Mesenchymal stem cell (in vitro differentiated cells and primary cell): ENCODE measurements around the gene RNPC3.
"Not testable (repeated sequence)": the region's sequence is repeated elsewhere in the genome, so short reads cannot be mapped to it uniquely, and the experiment has no call there.

ENCODE experiments used
- DNase-seq: peaks from one replicate; pipeline ENCODE4 v3.0.0-alpha.2; 2013
- H2AFZ ChIP-seq: one replicate; pipeline ENCODE4 v1.6.1; 2013; ENCODE audit warnings: low read depth, mild to moderate bottlenecking, control low read depth, inconsistent platforms, low read length, moderate library complexity
- H2AK5ac ChIP-seq: 2 replicates; pipeline ENCODE4 v1.6.1; 2013; ENCODE audit warnings: low read length, moderate library complexity, mild to moderate bottlenecking, inconsistent platforms; ENCODE audit not compliant: severe bottlenecking
- H2BK120ac ChIP-seq: one replicate; pipeline ENCODE4 v1.6.1; 2013; ENCODE audit warnings: low read depth, mild to moderate bottlenecking, inconsistent platforms, low read length, moderate library complexity
- H2BK12ac ChIP-seq, 2 experiments: one replicate each; pipeline ENCODE4 v1.6.1; 2013; ENCODE audit warnings: inconsistent platforms in 2 of 2, low read length in 2 of 2, mild to moderate bottlenecking in 2 of 2, moderate library complexity in 2 of 2, control low read depth in 1 of 2
- H2BK15ac ChIP-seq: one replicate; pipeline ENCODE4 v1.6.1; 2013; ENCODE audit warnings: mild to moderate bottlenecking, low read depth, inconsistent platforms; ENCODE audit not compliant: poor library complexity, severe bottlenecking
- H2BK5ac ChIP-seq: 2 replicates; pipeline ENCODE4 v1.6.1; 2013; ENCODE audit warnings: low read depth, mild to moderate bottlenecking, low read length, control low read depth, inconsistent platforms; ENCODE audit not compliant: poor library complexity, severe bottlenecking
- H3K14ac ChIP-seq, 2 experiments: one replicate each; pipeline ENCODE4 v1.6.1; 2013; ENCODE audit warnings: inconsistent platforms in 2 of 2, low read length in 2 of 2, control low read depth in 1 of 2, mild to moderate bottlenecking in 1 of 2, moderate library complexity in 1 of 2
- H3K18ac ChIP-seq, 2 experiments: one replicate each; pipeline ENCODE4 v1.6.1; 2013; ENCODE audit warnings: inconsistent platforms in 2 of 2, low read length in 2 of 2, control low read depth in 1 of 2, low read depth in 1 of 2, mild to moderate bottlenecking in 1 of 2
- H3K23ac ChIP-seq, 2 experiments: one replicate each; pipeline ENCODE4 v1.6.1; 2013; ENCODE audit warnings: inconsistent platforms in 2 of 2, low read length in 2 of 2, mild to moderate bottlenecking in 2 of 2, moderate library complexity in 2 of 2, control low read depth in 1 of 2
- H3K27ac ChIP-seq: 2 replicates; pipeline ENCODE4 v1.5.1; 2013; ENCODE audit warnings: mild to moderate bottlenecking, moderate library complexity, low read length, control low read depth, inconsistent platforms; ENCODE audit not compliant: poor library complexity, severe bottlenecking
- H3K27me3 ChIP-seq, 2 experiments: 2 replicates each; pipeline versions ENCODE4 v1.6.1 to v1.7.0; 2013; ENCODE audit warnings: low read length in 2 of 2, mild to moderate bottlenecking in 2 of 2, moderate library complexity in 2 of 2, control low read depth in 1 of 2, inconsistent platforms in 1 of 2; ENCODE audit not compliant: control insufficient read depth in 1 of 2, insufficient read depth in 1 of 2
- H3K36me3 ChIP-seq, 2 experiments: 2 replicates each; pipeline versions ENCODE4 v1.6.1 to v1.7.0; 2013; ENCODE audit warnings: low read length in 2 of 2, control low read depth in 1 of 2, inconsistent platforms in 1 of 2, low read depth in 1 of 2, mild to moderate bottlenecking in 1 of 2; ENCODE audit not compliant: insufficient read depth in 2 of 2, control insufficient read depth in 1 of 2
- H3K4ac ChIP-seq, 2 experiments: one replicate each; pipeline ENCODE4 v1.6.1; 2013; ENCODE audit warnings: inconsistent platforms in 2 of 2, low read length in 2 of 2, mild to moderate bottlenecking in 2 of 2, moderate library complexity in 2 of 2, control low read depth in 1 of 2, low read depth in 1 of 2
- H3K4me1 ChIP-seq: 2 replicates; pipeline ENCODE4 v1.6.1; 2013; ENCODE audit warnings: low read depth, low read length, control low read depth; ENCODE audit not compliant: control insufficient read depth, insufficient read depth
- H3K4me2 ChIP-seq: 2 replicates; pipeline ENCODE4 v1.6.1; 2013; ENCODE audit warnings: low read length, mild to moderate bottlenecking, inconsistent platforms; ENCODE audit not compliant: poor library complexity, severe bottlenecking
- H3K4me3 ChIP-seq, 2 experiments: 2 replicates each; pipeline versions ENCODE4 v1.5.1 to v1.7.0; 2013; ENCODE audit warnings: low read length in 2 of 2, mild to moderate bottlenecking in 2 of 2, control low read depth in 1 of 2, low read depth in 1 of 2; ENCODE audit not compliant: insufficient read depth in 1 of 2
- H3K79me1 ChIP-seq: replicated peaks from 2 replicates; pipeline ENCODE4 v1.6.1; 2013; ENCODE audit warnings: mild to moderate bottlenecking, control low read depth, low read length, inconsistent platforms; ENCODE audit not compliant: poor library complexity, severe bottlenecking
- H3K9ac ChIP-seq: 2 replicates; pipeline ENCODE4 v1.7.0; 2013; ENCODE audit warnings: mild to moderate bottlenecking, low read length, moderate library complexity
- H3K9me3 ChIP-seq: 2 replicates; pipeline ENCODE4 v1.7.0; 2013; ENCODE audit warnings: mild to moderate bottlenecking, low read length; ENCODE audit not compliant: control insufficient read depth
- H4K8ac ChIP-seq: one replicate; pipeline ENCODE4 v1.6.1; 2013; ENCODE audit warnings: inconsistent platforms, mild to moderate bottlenecking, low read length, moderate library complexity
- H4K91ac ChIP-seq: one replicate; pipeline ENCODE4 v1.6.1; 2013; ENCODE audit warnings: mild to moderate bottlenecking, low read length, inconsistent platforms
- WGBS: methylation state at CpG from one replicate; pipeline ENCODE4 v1.1.7; 2013; ENCODE audit warnings: mixed read lengths; 5-methylcytosine and 5-hydroxymethylcytosine counted together

Gene RNPC3

DNA sequence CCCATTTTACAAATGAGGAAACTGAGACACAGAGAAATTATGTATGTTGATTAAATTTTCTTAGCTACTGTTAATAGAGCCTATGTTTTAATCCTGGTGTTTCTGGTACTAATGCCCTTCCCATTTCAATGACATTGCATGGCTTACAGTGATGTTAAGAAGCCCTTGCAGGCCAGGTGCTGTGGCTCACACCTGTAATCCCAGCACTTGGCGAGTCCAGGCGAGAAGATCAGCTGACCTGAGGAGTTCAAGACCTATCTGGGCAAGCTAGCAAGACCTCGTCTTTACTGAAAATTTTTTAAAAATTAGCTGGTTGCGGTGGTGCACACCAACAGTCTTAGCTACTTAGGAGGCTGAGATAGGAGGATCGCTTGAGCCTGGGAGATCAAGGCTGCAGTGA is 51.3 kb downstream of the RNPC3 start:
- not testable (repeated sequence) for H3K4me2 ChIP-seq, H3K27ac ChIP-seq, H3K79me1 ChIP-seq, H3K36me3 ChIP-seq, H2BK15ac ChIP-seq, H3K18ac ChIP-seq, H3K9me3 ChIP-seq, H3K4ac ChIP-seq, H2BK12ac ChIP-seq, DNase-seq, H4K8ac ChIP-seq, H3K27me3 ChIP-seq, H2AK5ac ChIP-seq, H4K91ac ChIP-seq, H3K4me3 ChIP-seq, H2BK5ac ChIP-seq, H2AFZ ChIP-seq, H3K23ac ChIP-seq, H3K4me1 ChIP-seq, H3K14ac ChIP-seq, H2BK120ac ChIP-seq, H3K9ac ChIP-seq
- 100% methylated on average over 3 of the region's 5 CpGs for WGBS

DNA sequence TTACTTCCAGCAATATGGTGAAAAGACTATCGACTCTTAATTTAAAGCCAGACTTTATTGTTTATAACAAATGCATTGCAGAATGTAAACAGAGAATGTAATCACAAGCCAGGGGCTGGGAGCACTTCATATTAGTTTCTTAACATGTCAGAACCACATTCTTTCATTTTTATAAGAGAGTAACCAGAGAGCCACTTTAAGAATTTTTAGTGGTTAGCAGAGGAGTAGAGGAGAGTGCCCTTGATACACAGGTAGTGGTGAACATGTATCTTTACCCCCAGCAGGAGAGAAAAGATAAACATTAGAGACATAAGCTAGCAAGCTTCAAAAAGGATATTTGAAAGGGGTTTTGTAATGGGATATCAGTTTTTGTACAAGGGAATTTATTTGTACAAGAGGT is 57.0 kb downstream of the RNPC3 start:
- Histone ChIP-seq H2AK5ac (no peak overlapping the region), H3K4me1 (no peaks in the 10 kb centered on the region), H3K23ac (no peak overlapping the region), H3K18ac (no peak overlapping the region), H3K4me2 (no peak overlapping the region), H3K4ac (no peak overlapping the region), H2BK12ac (no peak overlapping the region), H2BK15ac (no peak overlapping the region), H4K91ac (no peak overlapping the region), H3K4me3 (no peak overlapping the region), H3K14ac (no peak overlapping the region), H3K36me3 (peaks cover 0 to 9% of the 10 kb centered on the region in 2 experiments), H3K79me1 (no peaks in the 10 kb centered on the region), H3K27ac (no peak overlapping the region), H3K9me3 (peaks cover under 1% of the 10 kb centered on the region), H2AFZ (no peak overlapping the region), H2BK120ac (no peak overlapping the region), H2BK5ac (no peak overlapping the region), H3K9ac (no peak overlapping the region), H4K8ac (no peak overlapping the region), H3K27me3 (no peaks in the 10 kb centered on the region)
- peak; percentile 18 for DNase-seq
- no CpG with 5 or more reads among the region's 1 CpG for WGBS

DNA sequence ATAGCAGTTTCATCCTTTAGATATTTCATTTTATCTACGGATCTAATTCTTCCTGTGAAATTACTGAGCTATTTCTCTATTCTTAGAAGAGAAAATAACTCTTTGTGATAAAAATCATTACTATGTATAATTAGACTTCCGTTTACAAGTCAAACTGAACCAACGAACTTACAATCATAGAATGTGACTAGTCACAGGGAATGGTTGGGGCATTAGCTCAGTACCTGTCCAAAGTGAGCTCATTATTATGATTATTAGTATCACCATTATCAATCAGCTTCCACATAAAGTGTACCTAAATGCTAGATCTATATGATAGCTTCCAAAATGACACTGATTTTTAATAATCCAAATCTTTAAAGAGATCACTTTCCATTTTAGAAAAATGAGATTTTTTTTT is 58.4 kb downstream of the RNPC3 start:
- Histone ChIP-seq H2BK120ac (no peak overlapping the region), H3K18ac (no peak overlapping the region), H3K23ac (no peak overlapping the region), H2BK15ac (no peak overlapping the region), H3K9me3 (peaks cover 10% of the 10 kb centered on the region), H4K91ac (no peak overlapping the region), H3K4me3 (no peak overlapping the region), H2BK12ac (no peak overlapping the region), H3K9ac (no peak overlapping the region), H4K8ac (no peak overlapping the region), H3K27me3 (no peaks in the 10 kb centered on the region), H3K14ac (no peak overlapping the region), H2AFZ (no peak overlapping the region), H3K79me1 (no peaks in the 10 kb centered on the region), H3K4ac (no peak overlapping the region), H3K4me1 (no peaks in the 10 kb centered on the region), H3K4me2 (no peak overlapping the region), H2AK5ac (no peak overlapping the region), H2BK5ac (no peak overlapping the region), H3K36me3 (peaks cover 0 to 3% of the 10 kb centered on the region in 2 experiments), H3K27ac (no peak overlapping the region)
- no peak for DNase-seq
- WGBS, result 90% methylated on average over 2 of the region's 3 CpGs

DNA sequence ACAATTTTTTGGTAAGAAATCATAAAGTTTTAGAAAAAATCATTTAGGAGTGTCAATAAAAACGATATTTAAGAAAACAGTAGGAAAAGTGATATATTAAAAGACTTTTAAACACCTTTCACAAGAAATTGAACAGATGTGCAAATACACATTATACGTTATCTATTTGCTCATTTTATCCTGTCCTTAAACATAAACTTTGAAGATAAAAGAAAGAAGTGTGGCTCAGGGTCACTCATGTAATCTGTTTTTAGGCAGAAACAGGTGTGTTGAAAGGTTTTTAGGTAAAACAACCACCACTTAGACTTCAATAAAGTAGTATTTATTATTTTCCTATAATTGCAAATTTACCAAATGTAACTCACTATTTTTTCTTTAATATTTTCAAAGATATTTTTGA is 59.0 kb downstream of the RNPC3 start:
- Histone ChIP-seq H3K9ac (no peak overlapping the region), H2BK15ac (no peak overlapping the region)

More for the DNA sequence above, 59.0 kb downstream of the RNPC3 start:
- no peaks in the 10 kb centered on the region for H3K27me3 ChIP-seq
- no peak overlapping the region for H3K23ac ChIP-seq
- no peak overlapping the region for H4K91ac ChIP-seq
- no peak overlapping the region for H3K27ac ChIP-seq
- H3K9me3 ChIP-seq, result peaks cover 15% of the 10 kb centered on the region
- H3K18ac ChIP-seq, result no peak overlapping the region
- DNase-seq, result no peak
- H2AFZ ChIP-seq, result no peak overlapping the region
- no peaks in the 10 kb centered on the region for H3K4me1 ChIP-seq
- no peak overlapping the region for H3K4ac ChIP-seq
- H3K4me2 ChIP-seq, result no peak overlapping the region
- H2BK120ac ChIP-seq, result no peak overlapping the region
- no peak overlapping the region for H3K14ac ChIP-seq
- no peaks in the 10 kb centered on the region for H3K79me1 ChIP-seq
- H2BK5ac ChIP-seq, result no peak overlapping the region
- no peak overlapping the region for H2AK5ac ChIP-seq
- H2BK12ac ChIP-seq, result no peak overlapping the region
- H3K4me3 ChIP-seq, result no peak overlapping the region
- no peak overlapping the region for H4K8ac ChIP-seq
- H3K36me3 ChIP-seq, result peaks cover 0 to 3% of the 10 kb centered on the region in 2 experiments
- WGBS, result no CpG with 5 or more reads among the region's 2 CpGs
